Lung (tissue), 12 donors: ENCODE data around the gene MAGI2. TPM values are rescaled to one million over a fixed set of nuclear protein-coding genes. Genes with fewer than 3 reads are reported as not detected.

Experiments used
- ATAC-seq: fragments of 200-7000 bp; cut with Tn5 transposase; one replicate; pipeline ENCODE4 v1.9.1; 2020; ENCODE audit warnings: moderate number of reproducible peaks; ENCODE audit not compliant: insufficient read depth, low FRiP score
- DNase-seq, 3 donors: peaks; one replicate each; pipeline ENCODE4 v3.0.0-alpha.2; 2013 to 2017
- H3K27ac ChIP-seq, 2 donors: one replicate each; pipeline ENCODE4 v1.5.1; 2013; ENCODE audit warnings: mild to moderate bottlenecking in 2 of 2, moderate library complexity in 2 of 2, control low read depth in 1 of 2, inconsistent platforms in 1 of 2, low read depth in 1 of 2, low read length in 1 of 2
- H3K27me3 ChIP-seq, 3 donors: one replicate each; pipeline ENCODE4 v1.5.1; 2013; ENCODE audit warnings: low read length in 2 of 3; ENCODE audit not compliant: control insufficient read depth in 3 of 3, insufficient read depth in 3 of 3
- H3K36me3 ChIP-seq, 4 donors: one replicate each; pipeline ENCODE4 v1.5.1; 2013; ENCODE audit warnings: low read length in 4 of 4, mild to moderate bottlenecking in 1 of 4, moderate library complexity in 1 of 4; ENCODE audit not compliant: control insufficient read depth in 4 of 4, insufficient read depth in 4 of 4
- H3K4me1 ChIP-seq, 5 donors: one replicate each; pipeline ENCODE4 v1.5.1; 2013; ENCODE audit warnings: low read length in 5 of 5, mild to moderate bottlenecking in 2 of 5, moderate library complexity in 1 of 5; ENCODE audit not compliant: control insufficient read depth in 5 of 5, insufficient read depth in 5 of 5
- H3K4me3 ChIP-seq: one replicate; pipeline ENCODE4 v1.5.1; 2013; ENCODE audit warnings: mild to moderate bottlenecking, control low read depth, moderate library complexity
- H3K9ac ChIP-seq, 2 donors: one replicate each; pipeline ENCODE4 v1.5.1; 2013; ENCODE audit warnings: low read length in 2 of 2, control low read depth in 1 of 2; ENCODE audit not compliant: insufficient read depth in 1 of 2
- H3K9me3 ChIP-seq, 4 donors: one replicate each; pipeline ENCODE4 v1.5.1; 2013; ENCODE audit warnings: low read length in 3 of 4, mild to moderate bottlenecking in 1 of 4, moderate library complexity in 1 of 4; ENCODE audit not compliant: control insufficient read depth in 4 of 4, insufficient read depth in 3 of 4
- WGBS, 2 donors: extraction: QIAGEN DNeasy Blood & Tissue Kit; methylation state at CpG; one replicate each; pipeline ENCODE4 v1.1.7; 2013; 5-methylcytosine and 5-hydroxymethylcytosine counted together
- polyA plus RNA-seq, 2 donors: library from polyadenylated mRNA; stranded (reverse); fragments of 200-250 nt; gene quantifications; one replicate each; pipeline ENCODE4 v1.2.1, GENCODE V29; 2013
- total RNA-seq, 2 donors: library from RNA; depleted of rRNA in 1 of 2; stranded (reverse); fragments of >200 nt in 1 of 2; gene quantifications; one replicate each; pipeline ENCODE4 v1.2.1, GENCODE V29; 2014 to 2021
- TF ChIP-seq, protein P1 (sequence below): IDR thresholded peaks from 2 replicates; pipeline ENCODE4 v1.5.1; 2012; ENCODE audit warnings: mild to moderate bottlenecking; ENCODE audit errors: control extremely low read depth, extremely low read depth
- donor health status: control.
- donor health status: control.
- donor health status: Bipolar disorder and iron deficiency.
- donor health status: healthy.
- donor health status: DM: yes; HTN: yes; CAD: no.

MAGI2 gene
- total and polyA plus RNA-seq, 4 donors: 0.94 to 18.0 (median 5.3) TPM

DNA sequence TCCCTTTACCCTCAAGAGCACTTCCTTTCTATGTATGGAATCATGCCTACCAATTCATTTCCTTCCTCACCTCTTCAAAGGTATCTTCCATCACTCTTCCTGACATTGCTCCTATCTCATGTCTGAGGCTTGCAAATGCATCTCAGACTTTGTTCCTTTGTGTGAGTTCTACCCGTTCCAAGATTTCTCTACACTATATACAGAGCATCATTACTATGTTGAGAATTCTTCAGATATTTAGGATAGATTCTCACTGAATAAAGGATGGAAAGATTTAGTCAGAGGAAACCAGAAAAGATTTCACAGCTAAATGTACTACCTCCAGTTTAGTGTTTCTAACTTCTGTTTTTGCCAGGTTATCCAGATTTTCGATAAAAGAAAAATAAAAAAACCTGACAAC is 1192.2 kb downstream of the MAGI2 start:
- no peak overlapping the region for H3K9ac ChIP-seq
- TF ChIP-seq, protein P1, sequence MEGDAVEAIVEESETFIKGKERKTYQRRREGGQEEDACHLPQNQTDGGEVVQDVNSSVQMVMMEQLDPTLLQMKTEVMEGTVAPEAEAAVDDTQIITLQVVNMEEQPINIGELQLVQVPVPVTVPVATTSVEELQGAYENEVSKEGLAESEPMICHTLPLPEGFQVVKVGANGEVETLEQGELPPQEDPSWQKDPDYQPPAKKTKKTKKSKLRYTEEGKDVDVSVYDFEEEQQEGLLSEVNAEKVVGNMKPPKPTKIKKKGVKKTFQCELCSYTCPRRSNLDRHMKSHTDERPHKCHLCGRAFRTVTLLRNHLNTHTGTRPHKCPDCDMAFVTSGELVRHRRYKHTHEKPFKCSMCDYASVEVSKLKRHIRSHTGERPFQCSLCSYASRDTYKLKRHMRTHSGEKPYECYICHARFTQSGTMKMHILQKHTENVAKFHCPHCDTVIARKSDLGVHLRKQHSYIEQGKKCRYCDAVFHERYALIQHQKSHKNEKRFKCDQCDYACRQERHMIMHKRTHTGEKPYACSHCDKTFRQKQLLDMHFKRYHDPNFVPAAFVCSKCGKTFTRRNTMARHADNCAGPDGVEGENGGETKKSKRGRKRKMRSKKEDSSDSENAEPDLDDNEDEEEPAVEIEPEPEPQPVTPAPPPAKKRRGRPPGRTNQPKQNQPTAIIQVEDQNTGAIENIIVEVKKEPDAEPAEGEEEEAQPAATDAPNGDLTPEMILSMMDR: no peak
- 85 to 87% methylated on average over 2 of the region's 2 CpGs for WGBS, 2 donors
- DNase-seq: no peak
- no peak overlapping the region for H3K27ac ChIP-seq
- no peak for ATAC-seq
- no peak overlapping the region for H3K4me3 ChIP-seq
- no peaks in the 10 kb centered on the region for H3K27me3 ChIP-seq
- H3K36me3 ChIP-seq: no peaks in the 10 kb centered on the region
- peaks cover 0 to 7% (median 0%) of the 10 kb centered on the region in 5 donors for H3K4me1 ChIP-seq
- H3K9me3 ChIP-seq: no peaks in the 10 kb centered on the region

DNA sequence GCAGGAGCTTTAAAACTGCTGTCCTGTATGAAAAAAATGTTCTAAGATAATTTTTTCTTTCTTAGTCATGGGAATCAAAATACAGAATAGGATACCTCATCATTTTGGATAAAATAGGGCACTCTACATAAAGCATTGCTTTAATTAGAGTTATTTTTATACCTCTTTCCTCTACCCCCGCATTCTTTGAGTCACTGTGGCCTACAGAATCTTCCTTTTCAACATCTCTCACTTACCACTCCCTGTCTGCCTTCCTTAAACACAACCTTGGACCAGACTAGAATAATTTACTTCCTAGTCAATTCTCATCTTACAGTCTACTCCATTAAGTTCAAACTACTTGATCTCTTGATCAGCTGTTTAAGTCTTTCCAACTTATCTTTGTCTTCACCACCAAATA is 1192.6 kb downstream of the MAGI2 start:
- TF ChIP-seq, protein P1: no peak
- 83 to 92% methylated on average over 1 of the region's 1 CpG for WGBS, 2 donors
- Histone ChIP-seq H3K4me1 (peaks cover 0 to 7% (median 0%) of the 10 kb centered on the region in 5 donors), H3K4me3 (no peak overlapping the region), H3K9me3 (no peaks in the 10 kb centered on the region), H3K27ac (no peak overlapping the region), H3K27me3 (no peaks in the 10 kb centered on the region), H3K9ac (no peak overlapping the region), H3K36me3 (no peaks in the 10 kb centered on the region)
- ATAC-seq: no peak
- no peak for DNase-seq

DNA sequence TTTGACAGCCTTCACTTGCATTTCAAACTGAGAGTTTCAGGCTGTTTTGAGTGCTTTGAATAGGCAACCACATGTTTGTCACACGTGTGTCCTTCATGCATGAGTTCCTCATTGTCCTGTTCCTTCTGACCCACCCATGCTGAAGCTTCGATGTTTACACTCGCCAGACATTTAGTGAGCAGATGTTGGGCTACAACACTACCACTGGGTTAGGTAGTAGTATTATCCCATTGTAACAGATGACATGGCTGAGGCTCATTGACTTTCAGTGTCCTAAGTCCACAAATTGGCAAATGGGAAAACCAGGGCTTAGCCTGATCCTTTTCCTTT is 1198.8 kb downstream of the MAGI2 start:
- TF ChIP-seq, protein P1: no peak
- 74 to 87% methylated on average over 3 of the region's 3 CpGs for WGBS, 2 donors
- H3K36me3 ChIP-seq: no peaks in the 10 kb centered on the region
- no peaks in the 10 kb centered on the region for H3K4me1 ChIP-seq
- H3K9me3 ChIP-seq: no peaks in the 10 kb centered on the region
- ATAC-seq (no peak), DNase-seq (no peak)
- H3K27me3 ChIP-seq: no peaks in the 10 kb centered on the region
- H3K9ac ChIP-seq: no peak overlapping the region
- H3K27ac ChIP-seq: peak overlapping the region in 1 of 2 donors; percentile 6
- H3K4me3 ChIP-seq: no peak overlapping the region
